GM12878 (cell line): Measurements from ENCODE around the gene MARS2. TPM values are rescaled to one million over a fixed set of nuclear protein-coding genes. Genes with fewer than 3 reads are reported as not detected.

Experiments used
- CEBPB ChIP-seq, 2 experiments: fragments of 150-350 bp in 1 of 2; IDR thresholded peaks; 2 replicates each; pipeline ENCODE4 v1.6.1; 2012 to 2014; ENCODE audit warnings: low read depth in 2 of 2, low read length in 2 of 2, borderline replicate concordance in 1 of 2, inconsistent platforms in 1 of 2
- EGR1 ChIP-seq, 2 experiments: IDR thresholded peaks; 1 replicate in 1 of 2; 2 replicates in 1 of 2; pipeline ENCODE4 v1.6.1; 2011 to 2012; ENCODE audit warnings: low read depth in 2 of 2, low read length in 2 of 2, borderline replicate concordance in 1 of 2, mild to moderate bottlenecking in 1 of 2, moderate library complexity in 1 of 2
- LARP7 ChIP-seq: fragments of 450-650 bp; IDR thresholded peaks from 2 replicates; pipeline ENCODE4 v1.6.1; 2017; ENCODE audit warnings: mild to moderate bottlenecking
- MTA3 ChIP-seq: IDR thresholded peaks from 2 replicates; pipeline ENCODE4 v1.6.1; 2012; ENCODE audit warnings: low read length, inconsistent platforms, borderline replicate concordance
- NBN ChIP-seq: fragments of 450-650 bp; IDR thresholded peaks from 2 replicates; pipeline ENCODE4 v1.6.1; 2016
- NR2C1 ChIP-seq: fragments of 450-650 bp; IDR thresholded peaks from 2 replicates; pipeline ENCODE4 v1.6.1; 2017; ENCODE audit warnings: antibody characterized with exemption, mild to moderate bottlenecking, moderate library complexity
- POU2F2 ChIP-seq: IDR thresholded peaks from 3 replicates; pipeline ENCODE4 v1.6.1; 2011; ENCODE audit warnings: low read depth, mild to moderate bottlenecking, low read length, borderline replicate concordance
- SMARCA5 ChIP-seq: fragments of 450-650 bp; IDR thresholded peaks from 2 replicates; pipeline ENCODE4 v1.6.1; 2017; ENCODE audit warnings: mild to moderate bottlenecking
- SMC3 ChIP-seq: IDR thresholded peaks from 2 replicates; pipeline ENCODE4 v1.6.1; 2011; ENCODE audit warnings: low read length, improper control_type of control experiment, borderline replicate concordance
- SP1 ChIP-seq: IDR thresholded peaks from one replicate; pipeline ENCODE4 v1.6.1; 2011; ENCODE audit warnings: low read depth, low read length
- SUPT20H ChIP-seq: IDR thresholded peaks from 2 replicates; pipeline ENCODE4 v1.6.1; 2011; ENCODE audit warnings: low read depth, mild to moderate bottlenecking, low read length, moderate library complexity, borderline replicate concordance; ENCODE audit not compliant: control insufficient read depth
- TCF7 ChIP-seq: IDR thresholded peaks from 2 replicates; pipeline ENCODE4 v1.6.1; 2014; ENCODE audit warnings: antibody characterized with exemption, borderline replicate concordance
- ZBTB11 ChIP-seq: fragments of 450-650 bp; formaldehyde crosslinking; IDR thresholded peaks from 2 replicates; pipeline ENCODE4 v1.5.0; 2022; ENCODE audit warnings: mild to moderate bottlenecking, missing genetic modification characterization
- ZBTB33 ChIP-seq: fragments of 450-650 bp; IDR thresholded peaks from 2 replicates; pipeline ENCODE4 v1.6.1; 2017; ENCODE audit warnings: mild to moderate bottlenecking
- ZNF207 ChIP-seq: fragments of 450-650 bp; IDR thresholded peaks from 2 replicates; pipeline ENCODE4 v1.6.1; 2014; ENCODE audit warnings: antibody characterized with exemption, mild to moderate bottlenecking, borderline replicate concordance
- ZNF24 ChIP-seq: fragments of 450-650 bp; IDR thresholded peaks from 2 replicates; pipeline ENCODE4 v1.6.1; 2017; ENCODE audit warnings: antibody characterized with exemption, mild to moderate bottlenecking
- ZNF687 ChIP-seq: fragments of 450-650 bp; IDR thresholded peaks from 2 replicates; pipeline ENCODE4 v1.6.1; 2017; ENCODE audit warnings: mild to moderate bottlenecking, moderate library complexity
- polyA plus RNA-seq, 11 experiments: library from polyadenylated mRNA; depleted of rRNA in 4 of 11; unstranded in 6 of 11; stranded (reverse) in 5 of 11; fragments of >200 nt; fragmentation: Nextera tagmentation in 4 of 11; fragmentation: Illumina TruSeq in 1 of 11; extraction: Ambion mirVana in 4 of 11; extraction: Trizol in 1 of 11; gene quantifications; 1 replicate in 1 of 11; 2 replicates in 10 of 11; pipeline versions ENCODE4 v1.2.1 to v1.2.3, GENCODE V29; 2011 to 2016; ENCODE audit warnings: inconsistent platforms in 2 of 11, missing spikeins in 2 of 11, low read depth in 1 of 11
- total RNA-seq, 4 experiments: library from RNA; depleted of rRNA in 3 of 4; stranded (reverse); fragments of >200 nt in 3 of 4; fragmentation: Illumina TruSeq in 1 of 4; extraction: Trizol in 1 of 4; gene quantifications; 2 replicates each; pipeline versions ENCODE4 v1.2.1 to v1.2.3, GENCODE V29; 2013 to 2021

Gene MARS2
- total and polyA plus RNA-seq, 10 of the 15 experiments (the other 5 are each of a cell fraction or from before 2014, with no cell fraction given): 4.0 to 22.7 (median 18.5) TPM

GRCh38 chr2:197704434-197705120 lies 592 bp upstream of the MARS2 start (continued):
- TF ChIP-seq ZNF687 (peak; percentile 65; the same call in 1 of the 2 replicates), ZBTB33 (no peak), TCF7 (0 out of 2 replicates have a peak, but pooled peaks have one; percentile 24), NBN (0 out of 2 replicates have a peak, but pooled peaks have one; percentile 30), CEBPB (IDR thresholded peaks at IDR 0.05; ENCODE audit: borderline replicate concordance in 1 of 2, low read depth in 2 of 2, low read length in 2 of 2) (no peak), ZNF24 (no peak), NR2C1 (no peak), ZBTB11 (CRISPR knock-in tag) (no peak), EGR1 (IDR thresholded peaks at IDR 0.05; ENCODE audit: borderline replicate concordance in 1 of 2, low read depth in 2 of 2, low read length in 2 of 2) (no peak), SMC3 (no peak), POU2F2 (no peak), LARP7 (no peak), SMARCA5 (peak; percentile 21; the same call in 1 of the 2 replicates), SP1 (no peak), ZNF207 (no peak), MTA3 (no peak; the same call in 1 of the 2 replicates), SUPT20H (no peak)
